ENCODE data around the gene CMIP.

GRCh38 chr16:81636298-81636993, 191.8 kb downstream of the CMIP start:
- TF ChIP-seq, protein P1, sequence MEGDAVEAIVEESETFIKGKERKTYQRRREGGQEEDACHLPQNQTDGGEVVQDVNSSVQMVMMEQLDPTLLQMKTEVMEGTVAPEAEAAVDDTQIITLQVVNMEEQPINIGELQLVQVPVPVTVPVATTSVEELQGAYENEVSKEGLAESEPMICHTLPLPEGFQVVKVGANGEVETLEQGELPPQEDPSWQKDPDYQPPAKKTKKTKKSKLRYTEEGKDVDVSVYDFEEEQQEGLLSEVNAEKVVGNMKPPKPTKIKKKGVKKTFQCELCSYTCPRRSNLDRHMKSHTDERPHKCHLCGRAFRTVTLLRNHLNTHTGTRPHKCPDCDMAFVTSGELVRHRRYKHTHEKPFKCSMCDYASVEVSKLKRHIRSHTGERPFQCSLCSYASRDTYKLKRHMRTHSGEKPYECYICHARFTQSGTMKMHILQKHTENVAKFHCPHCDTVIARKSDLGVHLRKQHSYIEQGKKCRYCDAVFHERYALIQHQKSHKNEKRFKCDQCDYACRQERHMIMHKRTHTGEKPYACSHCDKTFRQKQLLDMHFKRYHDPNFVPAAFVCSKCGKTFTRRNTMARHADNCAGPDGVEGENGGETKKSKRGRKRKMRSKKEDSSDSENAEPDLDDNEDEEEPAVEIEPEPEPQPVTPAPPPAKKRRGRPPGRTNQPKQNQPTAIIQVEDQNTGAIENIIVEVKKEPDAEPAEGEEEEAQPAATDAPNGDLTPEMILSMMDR (IDR thresholded peaks at IDR 0.05) = no peak
- no peak for TF ChIP-seq POLR2A (IDR thresholded peaks at IDR 0.05)
